SU-DHL-6 (cell line): ENCODE data around the gene CPPED1.

Source experiments
- EZH2phosphoT487 ChIP-seq: fragments of 200-600 bp; sonication (generic), shearing (Covaris generic); conservative IDR thresholded peaks from 2 replicates; pipeline ENCODE4 v1.6.1; 2018; ENCODE audit warnings: mild to moderate bottlenecking, antibody characterized with exemption, low read length, moderate library complexity, mixed read lengths
- TF ChIP-seq, protein P1 (sequence below): fragments of 200-600 bp; sonication (generic); IDR thresholded peaks from one replicate; pipeline ENCODE4 v1.5.1; 2017; ENCODE audit warnings: antibody characterized with exemption, mild to moderate bottlenecking, low read length, moderate library complexity; ENCODE audit not compliant: insufficient read depth, poor library complexity, severe bottlenecking

DNA sequence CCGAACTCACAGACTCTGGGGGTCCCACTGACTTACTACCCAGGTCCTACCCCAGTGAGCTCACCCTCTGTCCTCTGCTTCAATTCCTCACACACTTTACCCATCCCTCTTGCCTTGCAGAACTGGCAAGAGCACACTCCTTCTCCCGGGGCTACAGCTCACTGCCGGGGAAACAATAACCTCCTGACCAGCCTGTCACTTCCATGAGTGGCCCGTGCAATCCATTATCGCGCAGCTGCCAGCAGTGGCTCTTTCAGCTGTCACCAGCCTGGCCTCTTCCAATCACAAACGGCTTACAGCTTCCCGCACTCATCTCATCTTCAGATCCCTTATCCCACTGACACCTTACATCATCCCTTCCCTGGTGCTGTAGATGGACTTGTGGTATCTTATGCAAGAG, 79.5 kb downstream of the CPPED1 start:
- TF ChIP-seq, protein P1, sequence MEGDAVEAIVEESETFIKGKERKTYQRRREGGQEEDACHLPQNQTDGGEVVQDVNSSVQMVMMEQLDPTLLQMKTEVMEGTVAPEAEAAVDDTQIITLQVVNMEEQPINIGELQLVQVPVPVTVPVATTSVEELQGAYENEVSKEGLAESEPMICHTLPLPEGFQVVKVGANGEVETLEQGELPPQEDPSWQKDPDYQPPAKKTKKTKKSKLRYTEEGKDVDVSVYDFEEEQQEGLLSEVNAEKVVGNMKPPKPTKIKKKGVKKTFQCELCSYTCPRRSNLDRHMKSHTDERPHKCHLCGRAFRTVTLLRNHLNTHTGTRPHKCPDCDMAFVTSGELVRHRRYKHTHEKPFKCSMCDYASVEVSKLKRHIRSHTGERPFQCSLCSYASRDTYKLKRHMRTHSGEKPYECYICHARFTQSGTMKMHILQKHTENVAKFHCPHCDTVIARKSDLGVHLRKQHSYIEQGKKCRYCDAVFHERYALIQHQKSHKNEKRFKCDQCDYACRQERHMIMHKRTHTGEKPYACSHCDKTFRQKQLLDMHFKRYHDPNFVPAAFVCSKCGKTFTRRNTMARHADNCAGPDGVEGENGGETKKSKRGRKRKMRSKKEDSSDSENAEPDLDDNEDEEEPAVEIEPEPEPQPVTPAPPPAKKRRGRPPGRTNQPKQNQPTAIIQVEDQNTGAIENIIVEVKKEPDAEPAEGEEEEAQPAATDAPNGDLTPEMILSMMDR, result no peak
- no peak for TF ChIP-seq EZH2phosphoT487
